ENCODE data around the gene KCTD18.

Gene KCTD18

GRCh38 chr2:200443916-200444315 is 66.0 kb downstream of the KCTD18 start:
- H3K27ac ChIP-seq (ENCODE audit: low read length) = no peak overlapping the region
- H3K9me3 ChIP-seq (ENCODE audit: control insufficient read depth in 1 of 2, low read length in 2 of 2) = no peaks in the 10 kb centered on the region
- H3K4me1 ChIP-seq (ENCODE audit: control insufficient read depth in 1 of 2, insufficient read depth in 2 of 2, low read length in 2 of 2) = peaks cover 4 to 10% of the 10 kb centered on the region in 2 donors
- H3K27me3 ChIP-seq (ENCODE audit: low read depth, low read length) = no peaks in the 10 kb centered on the region
- H3K36me3 ChIP-seq (ENCODE audit: control insufficient read depth in 1 of 2, insufficient read depth in 2 of 2, low read length in 2 of 2) = peaks cover 3 to 16% of the 10 kb centered on the region in 2 donors
- H3K4me3 ChIP-seq (ENCODE audit: low read depth in 1 of 2, low read length in 2 of 2) = no peak overlapping the region

DNA sequence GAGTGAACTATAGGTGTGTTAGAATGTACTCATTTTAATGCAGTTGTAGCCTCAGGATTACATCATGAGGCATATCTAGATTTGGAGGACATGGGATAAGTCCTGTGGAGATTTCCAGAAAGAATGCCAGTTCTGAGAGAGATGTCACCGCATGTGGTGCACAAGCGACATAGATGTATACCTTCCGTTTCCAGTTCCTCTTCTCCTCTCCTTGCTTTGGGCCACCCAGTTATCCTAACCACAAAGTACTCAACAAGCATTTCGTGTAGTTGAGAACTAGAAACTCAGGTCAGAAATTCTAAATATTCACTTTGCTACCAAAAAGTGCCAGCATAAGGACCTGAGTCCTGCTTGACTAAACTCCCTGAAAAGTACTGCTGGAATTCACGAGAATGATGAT is 66.5 kb downstream of the KCTD18 start:
- Histone ChIP-seq H3K36me3 (ENCODE audit: control insufficient read depth in 1 of 2, insufficient read depth in 2 of 2, low read length in 2 of 2) (peaks cover 3 to 16% of the 10 kb centered on the region in 2 donors), H3K9me3 (ENCODE audit: control insufficient read depth in 1 of 2, low read length in 2 of 2) (no peaks in the 10 kb centered on the region), H3K4me1 (ENCODE audit: control insufficient read depth in 1 of 2, insufficient read depth in 2 of 2, low read length in 2 of 2) (peaks cover 4 to 10% of the 10 kb centered on the region in 2 donors), H3K4me3 (ENCODE audit: low read depth in 1 of 2, low read length in 2 of 2) (no peak overlapping the region), H3K27me3 (ENCODE audit: low read depth, low read length) (no peaks in the 10 kb centered on the region), H3K27ac (ENCODE audit: low read length) (no peak overlapping the region)

DNA sequence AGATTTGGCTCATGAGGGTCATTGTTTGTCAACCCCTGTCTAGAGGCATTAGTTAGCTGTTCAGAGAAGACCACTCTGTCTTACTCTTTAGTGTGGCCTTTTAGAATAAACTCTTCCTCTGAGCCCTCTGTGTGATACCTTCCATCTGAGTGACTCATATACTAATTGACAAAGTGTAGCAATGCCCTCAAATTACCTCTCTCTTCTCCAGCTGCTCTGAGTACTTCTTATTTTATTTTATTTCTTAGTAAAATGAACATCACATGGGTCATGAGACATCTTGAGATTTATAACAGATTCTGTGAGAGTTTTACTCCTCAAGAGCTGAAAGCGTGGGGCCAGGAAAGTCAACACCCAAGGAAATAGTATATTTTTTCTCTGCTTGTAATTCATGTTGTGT is 67.4 kb downstream of the KCTD18 start:
- H3K36me3 ChIP-seq (ENCODE audit: control insufficient read depth in 1 of 2, insufficient read depth in 2 of 2, low read length in 2 of 2) = peaks cover 3 to 22% of the 10 kb centered on the region in 2 donors
- no peak overlapping the region for H3K27ac ChIP-seq (ENCODE audit: low read length)
- H3K27me3 ChIP-seq (ENCODE audit: low read depth, low read length) = no peaks in the 10 kb centered on the region
- H3K9me3 ChIP-seq (ENCODE audit: control insufficient read depth in 1 of 2, low read length in 2 of 2) = no peaks in the 10 kb centered on the region
- H3K4me1 ChIP-seq (ENCODE audit: control insufficient read depth in 1 of 2, insufficient read depth in 2 of 2, low read length in 2 of 2) = peaks cover 4 to 10% of the 10 kb centered on the region in 2 donors
- no peak overlapping the region for H3K4me3 ChIP-seq (ENCODE audit: low read depth in 1 of 2, low read length in 2 of 2)

GRCh38 chr2:200439981-200440380 is 69.9 kb downstream of the KCTD18 start:
- no peaks in the 10 kb centered on the region for H3K9me3 ChIP-seq (ENCODE audit: control insufficient read depth in 1 of 2, low read length in 2 of 2)
- H3K27ac ChIP-seq (ENCODE audit: low read length) = no peak overlapping the region
- H3K4me1 ChIP-seq (ENCODE audit: control insufficient read depth in 1 of 2, insufficient read depth in 2 of 2, low read length in 2 of 2) = peaks cover 4 to 10% of the 10 kb centered on the region in 2 donors
- H3K27me3 ChIP-seq (ENCODE audit: low read depth, low read length) = no peaks in the 10 kb centered on the region
- H3K4me3 ChIP-seq (ENCODE audit: low read depth in 1 of 2, low read length in 2 of 2) = no peak overlapping the region
- peaks cover 0 to 35% of the 10 kb centered on the region in 2 donors for H3K36me3 ChIP-seq (ENCODE audit: control insufficient read depth in 1 of 2, insufficient read depth in 2 of 2, low read length in 2 of 2)

Data from muscle layer of duodenum (tissue), 2 donors.